Measurements from ENCODE around the gene TPRN.
A peak's percentile ranks its signal among the peaks of the same experiment; 100 is the strongest.

Gene TPRN

GRCh38 chr9:137164370-137165249, 35.9 kb downstream of the TPRN start:
- ChIA-PET CTCF (interaction anchor here (0.6 kb wide), 1 partner anchor 163 kb away, joined by 5 read pairs; no protein-coding TSS in a partner anchor), POLR2A (no interaction called here)
- no peak for DNase-seq (ENCODE audit: extremely low spot score)
- TF ChIP-seq L3MBTL2 (conservative IDR thresholded peaks at IDR 0.05): no peak

- ChIA-PET CTCF (no interaction called here), POLR2A (no interaction called here)
- no peak for DNase-seq (ENCODE audit: extremely low spot score)
- no peak for TF ChIP-seq PKNOX1 (IDR thresholded peaks at IDR 0.05)
- TF ChIP-seq HDGF (IDR thresholded peaks at IDR 0.05; ENCODE audit: borderline replicate concordance): no peak
- no peak for TF ChIP-seq SUZ12 (IDR thresholded peaks at IDR 0.05)
- no peak for TF ChIP-seq BHLHE40 (IDR thresholded peaks at IDR 0.05; ENCODE audit: borderline replicate concordance)
- TF ChIP-seq NFRKB (IDR thresholded peaks at IDR 0.05): no peak
- TF ChIP-seq FOXM1 (IDR thresholded peaks at IDR 0.05; ENCODE audit: borderline replicate concordance): no peak
- no peak for TF ChIP-seq ELF4 (IDR thresholded peaks at IDR 0.05)
- TF ChIP-seq FOXK2 (IDR thresholded peaks at IDR 0.05): no peak
- no peak for TF ChIP-seq ZNF384 (IDR thresholded peaks at IDR 0.05)
- no peak for TF ChIP-seq LEF1 (IDR thresholded peaks at IDR 0.05; ENCODE audit: borderline replicate concordance)
- TF ChIP-seq CTBP1 (IDR thresholded peaks at IDR 0.05; ENCODE audit: borderline replicate concordance): no peak
- no peak for TF ChIP-seq FOXA1 (IDR thresholded peaks at IDR 0.05)
- no peak for TF ChIP-seq ARNT (IDR thresholded peaks at IDR 0.05)
- TF ChIP-seq SP1 (IDR thresholded peaks at IDR 0.05): no peak
- TF ChIP-seq TARDBP (IDR thresholded peaks at IDR 0.05): no peak
- no peak for TF ChIP-seq L3MBTL2 (conservative IDR thresholded peaks at IDR 0.05)
These were observed 36.7 kb downstream of the TPRN start for GRCh38 chr9:137163805-137164204.

- POLR2A ChIA-PET: interaction anchor here (0.9 kb wide), 1 partner anchor 34 kb away, joined by 4 read pairs; no protein-coding TSS in a partner anchor
- TF ChIP-seq ELF4 (IDR thresholded peaks at IDR 0.05) (no peak), FOXA1 (IDR thresholded peaks at IDR 0.05) (no peak), ARNT (IDR thresholded peaks at IDR 0.05) (no peak), ZNF384 (IDR thresholded peaks at IDR 0.05) (no peak), BHLHE40 (IDR thresholded peaks at IDR 0.05; ENCODE audit: borderline replicate concordance) (no peak), LEF1 (IDR thresholded peaks at IDR 0.05; ENCODE audit: borderline replicate concordance) (no peak), FOXM1 (IDR thresholded peaks at IDR 0.05; ENCODE audit: borderline replicate concordance) (no peak), CTBP1 (IDR thresholded peaks at IDR 0.05; ENCODE audit: borderline replicate concordance) (no peak), NFRKB (IDR thresholded peaks at IDR 0.05) (no peak), L3MBTL2 (conservative IDR thresholded peaks at IDR 0.05) (no peak)
- CTCF ChIA-PET: no interaction called here
- DNase-seq (ENCODE audit: extremely low spot score): no peak
These were observed 37.2 kb downstream of the TPRN start for GRCh38 chr9:137163365-137163715.

- no peak for DNase-seq (ENCODE audit: extremely low spot score)
- CTCF ChIA-PET: no interaction called here
- POLR2A ChIA-PET: interaction anchor here (0.9 kb wide), 1 partner anchor 33 kb away, joined by 4 read pairs; no protein-coding TSS in a partner anchor
- no peak for TF ChIP-seq HDGF (IDR thresholded peaks at IDR 0.05; ENCODE audit: borderline replicate concordance)
These were observed 37.8 kb downstream of the TPRN start for GRCh38 chr9:137162505-137163364.

- CTCF ChIA-PET: no interaction called here
- no peak for TF ChIP-seq FOXM1 (IDR thresholded peaks at IDR 0.05; ENCODE audit: borderline replicate concordance)
- no peak for TF ChIP-seq BHLHE40 (IDR thresholded peaks at IDR 0.05; ENCODE audit: borderline replicate concordance)
- no peak for TF ChIP-seq FOXK2 (IDR thresholded peaks at IDR 0.05)
- TF ChIP-seq NFRKB (IDR thresholded peaks at IDR 0.05): no peak
- no peak for TF ChIP-seq PKNOX1 (IDR thresholded peaks at IDR 0.05)
- no peak for TF ChIP-seq CTBP1 (IDR thresholded peaks at IDR 0.05; ENCODE audit: borderline replicate concordance)
- no peak for TF ChIP-seq LEF1 (IDR thresholded peaks at IDR 0.05; ENCODE audit: borderline replicate concordance)
- no peak for TF ChIP-seq ARNT (IDR thresholded peaks at IDR 0.05)
- TF ChIP-seq ELF4 (IDR thresholded peaks at IDR 0.05): no peak
- TF ChIP-seq SP1 (IDR thresholded peaks at IDR 0.05): no peak
- TF ChIP-seq TARDBP (IDR thresholded peaks at IDR 0.05): no peak
- no peak for TF ChIP-seq L3MBTL2 (conservative IDR thresholded peaks at IDR 0.05)
- no peak for TF ChIP-seq SUZ12 (IDR thresholded peaks at IDR 0.05)
- TF ChIP-seq HDGF (IDR thresholded peaks at IDR 0.05; ENCODE audit: borderline replicate concordance): no peak
- POLR2A ChIA-PET: no interaction called here
- peak; percentile 66 for DNase-seq (ENCODE audit: extremely low spot score)
These were observed 38.7 kb downstream of the TPRN start for GRCh38 chr9:137161558-137162486.
